ENCODE measurements around the gene CAP2.

The CAP2 gene

GRCh38 chr6:17385660-17386059, 7.7 kb upstream of the CAP2 start:
- Histone ChIP-seq H3K9me3 (ENCODE audit: insufficient read depth, low read length) (no peaks in the 10 kb centered on the region), H3K9ac (ENCODE audit: insufficient read length, low read depth) (no peak overlapping the region), H3K36me3 (ENCODE audit: insufficient read depth, insufficient read length, low read length) (no peaks in the 10 kb centered on the region), H3K27me3 (ENCODE audit: insufficient read depth, insufficient read length) (no peaks in the 10 kb centered on the region), H3K4me1 (ENCODE audit: insufficient read depth, insufficient read length) (no peaks in the 10 kb centered on the region), H3K4me3 (ENCODE audit: insufficient read length, low read depth) (no peak overlapping the region)
- DNase-seq (ENCODE audit: low read depth, low spot score), result no peak
- TF ChIP-seq SUZ12 (IDR thresholded peaks at IDR 0.05; ENCODE audit: extremely low read depth, insufficient read depth, insufficient read length) (no peak), ZNF274 (IDR thresholded peaks at IDR 0.05; ENCODE audit: low read depth, low read length) (no peak), YY1 (IDR thresholded peaks at IDR 0.05; ENCODE audit: insufficient read depth, insufficient read length) (no peak)

- no peak for DNase-seq (ENCODE audit: low read depth, low spot score)
Measured at GRCh38 chr6:17388365-17388764, 5.0 kb upstream of the CAP2 start.

GRCh38 chr6:17389274-17389847, 4.0 kb upstream of the CAP2 start:
- Histone ChIP-seq H3K36me3 (ENCODE audit: insufficient read depth, insufficient read length, low read length) (no peaks in the 10 kb centered on the region), H3K4me1 (ENCODE audit: insufficient read depth, insufficient read length) (no peaks in the 10 kb centered on the region), H3K9ac (ENCODE audit: insufficient read length, low read depth) (no peak overlapping the region), H3K9me3 (ENCODE audit: insufficient read depth, low read length) (no peaks in the 10 kb centered on the region), H3K27me3 (ENCODE audit: insufficient read depth, insufficient read length) (no peaks in the 10 kb centered on the region), H3K4me3 (ENCODE audit: insufficient read length, low read depth) (no peak overlapping the region)
- no peak for DNase-seq (ENCODE audit: low read depth, low spot score)
- TF ChIP-seq SUZ12 (IDR thresholded peaks at IDR 0.05; ENCODE audit: extremely low read depth, insufficient read depth, insufficient read length) (no peak), ZNF274 (IDR thresholded peaks at IDR 0.05; ENCODE audit: low read depth, low read length) (no peak)

More at GRCh38 chr6:17388365-17388764, 5.0 kb upstream of the CAP2 start:
- no peaks in the 10 kb centered on the region for H3K9me3 ChIP-seq (ENCODE audit: insufficient read depth, low read length)
- TF ChIP-seq SUZ12 (IDR thresholded peaks at IDR 0.05; ENCODE audit: extremely low read depth, insufficient read depth, insufficient read length) (no peak), ZNF274 (IDR thresholded peaks at IDR 0.05; ENCODE audit: low read depth, low read length) (no peak), YY1 (IDR thresholded peaks at IDR 0.05; ENCODE audit: insufficient read depth, insufficient read length) (no peak)
- H3K27me3 ChIP-seq (ENCODE audit: insufficient read depth, insufficient read length), result no peaks in the 10 kb centered on the region
- H3K4me3 ChIP-seq (ENCODE audit: insufficient read length, low read depth), result no peak overlapping the region
- H3K36me3 ChIP-seq (ENCODE audit: insufficient read depth, insufficient read length, low read length), result no peaks in the 10 kb centered on the region
- H3K4me1 ChIP-seq (ENCODE audit: insufficient read depth, insufficient read length), result no peaks in the 10 kb centered on the region
- no peak overlapping the region for H3K9ac ChIP-seq (ENCODE audit: insufficient read length, low read depth)

- no peak for DNase-seq (ENCODE audit: low read depth, low spot score)
- H3K4me3 ChIP-seq (ENCODE audit: insufficient read length, low read depth), result no peak overlapping the region
- no peaks in the 10 kb centered on the region for H3K4me1 ChIP-seq (ENCODE audit: insufficient read depth, insufficient read length)
- no peaks in the 10 kb centered on the region for H3K27me3 ChIP-seq (ENCODE audit: insufficient read depth, insufficient read length)
- H3K9ac ChIP-seq (ENCODE audit: insufficient read length, low read depth), result no peak overlapping the region
- H3K9me3 ChIP-seq (ENCODE audit: insufficient read depth, low read length), result peaks cover 7% of the 10 kb centered on the region
- TF ChIP-seq ZNF274 (IDR thresholded peaks at IDR 0.05; ENCODE audit: low read depth, low read length) (no peak), YY1 (IDR thresholded peaks at IDR 0.05; ENCODE audit: insufficient read depth, insufficient read length) (no peak), SUZ12 (IDR thresholded peaks at IDR 0.05; ENCODE audit: extremely low read depth, insufficient read depth, insufficient read length) (no peak)
- H3K36me3 ChIP-seq (ENCODE audit: insufficient read depth, insufficient read length, low read length), result no peaks in the 10 kb centered on the region
Measured at GRCh38 chr6:17390276-17390675, 3.1 kb upstream of the CAP2 start.

- Histone ChIP-seq H3K4me3 (ENCODE audit: insufficient read length, low read depth) (no peak overlapping the region), H3K36me3 (ENCODE audit: insufficient read depth, insufficient read length, low read length) (peaks cover 12% of the 10 kb centered on the region), H3K27me3 (ENCODE audit: insufficient read depth, insufficient read length) (no peaks in the 10 kb centered on the region), H3K9ac (ENCODE audit: insufficient read length, low read depth) (no peak overlapping the region), H3K9me3 (ENCODE audit: insufficient read depth, low read length) (peaks cover 18% of the 10 kb centered on the region), H3K4me1 (ENCODE audit: insufficient read depth, insufficient read length) (no peaks in the 10 kb centered on the region)
- DNase-seq (ENCODE audit: low read depth, low spot score), result no peak
- TF ChIP-seq ZNF274 (IDR thresholded peaks at IDR 0.05; ENCODE audit: low read depth, low read length) (no peak), SUZ12 (IDR thresholded peaks at IDR 0.05; ENCODE audit: extremely low read depth, insufficient read depth, insufficient read length) (no peak), YY1 (IDR thresholded peaks at IDR 0.05; ENCODE audit: insufficient read depth, insufficient read length) (no peak)
Measured at GRCh38 chr6:17391976-17392375, 1.4 kb upstream of the CAP2 start.

- Histone ChIP-seq H3K9me3 (ENCODE audit: insufficient read depth, low read length) (peaks cover 18% of the 10 kb centered on the region), H3K4me3 (ENCODE audit: insufficient read length, low read depth) (peak overlapping the region; percentile 52), H3K9ac (ENCODE audit: insufficient read length, low read depth) (peak overlapping the region; percentile 76), H3K36me3 (ENCODE audit: insufficient read depth, insufficient read length, low read length) (peaks cover 12% of the 10 kb centered on the region), H3K27me3 (ENCODE audit: insufficient read depth, insufficient read length) (no peaks in the 10 kb centered on the region), H3K4me1 (ENCODE audit: insufficient read depth, insufficient read length) (no peaks in the 10 kb centered on the region)
- peak; percentile 56 for DNase-seq (ENCODE audit: low read depth, low spot score)
- no peak for TF ChIP-seq SUZ12 (IDR thresholded peaks at IDR 0.05; ENCODE audit: extremely low read depth, insufficient read depth, insufficient read length)
- TF ChIP-seq YY1 (IDR thresholded peaks at IDR 0.05; ENCODE audit: insufficient read depth, insufficient read length), result no peak
- TF ChIP-seq ZNF274 (IDR thresholded peaks at IDR 0.05; ENCODE audit: low read depth, low read length), result no peak
Measured at GRCh38 chr6:17393892-17394631, 667 bp downstream of the CAP2 start.

- Histone ChIP-seq H3K27me3 (ENCODE audit: insufficient read depth, insufficient read length) (no peaks in the 10 kb centered on the region), H3K9ac (ENCODE audit: insufficient read length, low read depth) (no peak overlapping the region), H3K36me3 (ENCODE audit: insufficient read depth, insufficient read length, low read length) (peaks cover 12% of the 10 kb centered on the region), H3K9me3 (ENCODE audit: insufficient read depth, low read length) (peaks cover 18% of the 10 kb centered on the region), H3K4me1 (ENCODE audit: insufficient read depth, insufficient read length) (no peaks in the 10 kb centered on the region), H3K4me3 (ENCODE audit: insufficient read length, low read depth) (no peak overlapping the region)
- no peak for DNase-seq (ENCODE audit: low read depth, low spot score)
- TF ChIP-seq ZNF274 (IDR thresholded peaks at IDR 0.05; ENCODE audit: low read depth, low read length) (no peak), SUZ12 (IDR thresholded peaks at IDR 0.05; ENCODE audit: extremely low read depth, insufficient read depth, insufficient read length) (no peak), YY1 (IDR thresholded peaks at IDR 0.05; ENCODE audit: insufficient read depth, insufficient read length) (no peak)
Measured at GRCh38 chr6:17395112-17395511, 1.7 kb downstream of the CAP2 start.
